Stimulated activated memory B cell treated with anti-CD40 and anti-IgM and Interleukin-4, amounts not matched to agents 10 μg/mL and 1 μg/mL and 100 μg/mL, for 72 hours (primary cell): ENCODE data around the gene ACOX3.

Experiments
- ATAC-seq: fragments of 150-1000 bp; cut with Tn5 transposase; 2 replicates; pipeline ENCODE4 v1.10.0; 2021
- H3K27ac Mint-ChIP-seq: one replicate; pipeline ENCODE4 v1.8.0; 2022; ENCODE audit warnings: mild to moderate bottlenecking, mixed read lengths
- H3K27me3 Mint-ChIP-seq: one replicate; pipeline ENCODE4 v1.8.0; 2022; ENCODE audit warnings: mixed read lengths
- H3K36me3 Mint-ChIP-seq: one replicate; pipeline ENCODE4 v1.8.0; 2022; ENCODE audit warnings: mixed read lengths
- H3K4me1 Mint-ChIP-seq: one replicate; pipeline ENCODE4 v1.8.0; 2022; ENCODE audit warnings: mixed read lengths
- H3K4me3 Mint-ChIP-seq: one replicate; pipeline ENCODE4 v1.8.0; 2022; ENCODE audit warnings: mild to moderate bottlenecking, moderate library complexity, mixed read lengths
- H3K9me3 Mint-ChIP-seq: one replicate; pipeline ENCODE4 v1.8.0; 2022; ENCODE audit warnings: mixed read lengths

The ACOX3 gene

GRCh38 chr4:8321220-8321619 lies 119.3 kb downstream of the ACOX3 start:
- H3K9me3 Mint-ChIP-seq = no peaks in the 10 kb centered on the region
- no peaks in the 10 kb centered on the region for H3K36me3 Mint-ChIP-seq
- ATAC-seq = no peak
- H3K27me3 Mint-ChIP-seq = peaks cover 8% of the 10 kb centered on the region
- no peak overlapping the region for H3K4me3 Mint-ChIP-seq
- H3K27ac Mint-ChIP-seq = no peak overlapping the region
- no peaks in the 10 kb centered on the region for H3K4me1 Mint-ChIP-seq

- H3K27ac Mint-ChIP-seq = no peak overlapping the region
- H3K36me3 Mint-ChIP-seq = no peaks in the 10 kb centered on the region
- no peak overlapping the region for H3K4me3 Mint-ChIP-seq
- ATAC-seq = no peak
- no peaks in the 10 kb centered on the region for H3K9me3 Mint-ChIP-seq
- no peaks in the 10 kb centered on the region for H3K4me1 Mint-ChIP-seq
- peaks cover 15% of the 10 kb centered on the region for H3K27me3 Mint-ChIP-seq
These were observed 120.2 kb downstream of the ACOX3 start for GRCh38 chr4:8320386-8320750.

GRCh38 chr4:8319731-8320385 lies 120.7 kb downstream of the ACOX3 start:
- no peaks in the 10 kb centered on the region for H3K9me3 Mint-ChIP-seq
- no peak overlapping the region for H3K4me3 Mint-ChIP-seq
- H3K27ac Mint-ChIP-seq = no peak overlapping the region
- peaks cover 20% of the 10 kb centered on the region for H3K27me3 Mint-ChIP-seq
- no peaks in the 10 kb centered on the region for H3K36me3 Mint-ChIP-seq
- ATAC-seq = no peak
- no peaks in the 10 kb centered on the region for H3K4me1 Mint-ChIP-seq

- H3K27ac Mint-ChIP-seq = no peak overlapping the region
- H3K4me1 Mint-ChIP-seq = no peaks in the 10 kb centered on the region
- H3K36me3 Mint-ChIP-seq = no peaks in the 10 kb centered on the region
- no peak for ATAC-seq
- H3K27me3 Mint-ChIP-seq = peaks cover 28% of the 10 kb centered on the region
- H3K4me3 Mint-ChIP-seq = no peak overlapping the region
- no peaks in the 10 kb centered on the region for H3K9me3 Mint-ChIP-seq
These were observed 121.5 kb downstream of the ACOX3 start for GRCh38 chr4:8319061-8319460.

- H3K9me3 Mint-ChIP-seq = no peaks in the 10 kb centered on the region
- H3K27me3 Mint-ChIP-seq = peaks cover 34% of the 10 kb centered on the region
- no peaks in the 10 kb centered on the region for H3K4me1 Mint-ChIP-seq
- no peaks in the 10 kb centered on the region for H3K36me3 Mint-ChIP-seq
- no peak overlapping the region for H3K4me3 Mint-ChIP-seq
- ATAC-seq = no peak
- H3K27ac Mint-ChIP-seq = no peak overlapping the region
These were observed 122.0 kb downstream of the ACOX3 start for GRCh38 chr4:8318509-8318908.

GRCh38 chr4:8317474-8317873 lies 123.0 kb downstream of the ACOX3 start:
- no peak for ATAC-seq
- H3K9me3 Mint-ChIP-seq = peaks cover 3% of the 10 kb centered on the region
- H3K36me3 Mint-ChIP-seq = no peaks in the 10 kb centered on the region
- H3K27ac Mint-ChIP-seq = no peak overlapping the region
- no peak overlapping the region for H3K4me3 Mint-ChIP-seq
- H3K27me3 Mint-ChIP-seq = peaks cover 35% of the 10 kb centered on the region
- no peaks in the 10 kb centered on the region for H3K4me1 Mint-ChIP-seq

- no peak for ATAC-seq
- Mint-ChIP-seq H3K4me3 (no peak overlapping the region), H3K27ac (no peak overlapping the region), H3K36me3 (no peaks in the 10 kb centered on the region), H3K4me1 (no peaks in the 10 kb centered on the region), H3K9me3 (peaks cover 6% of the 10 kb centered on the region), H3K27me3 (peaks cover 35% of the 10 kb centered on the region)
These were observed 123.6 kb downstream of the ACOX3 start for GRCh38 chr4:8316911-8317351.
